DOHH2 (cell line): ENCODE results near the gene TANC2.

Source experiments
- CTCF ChIP-seq: fragments of 200-600 bp; sonication (generic); IDR thresholded peaks from one replicate; pipeline ENCODE4 v1.5.1; 2014; ENCODE audit warnings: antibody characterized with exemption, mild to moderate bottlenecking, low read depth, low read length; ENCODE audit not compliant: poor library complexity, severe bottlenecking
- EZH2phosphoT487 ChIP-seq: fragments of 200-600 bp; sonication (generic); IDR thresholded peaks from 2 replicates; pipeline ENCODE4 v1.6.1; 2017; ENCODE audit warnings: borderline replicate concordance, mild to moderate bottlenecking, antibody characterized with exemption, low read length, moderate library complexity, mixed read lengths

- TF ChIP-seq CTCF (no peak), EZH2phosphoT487 (no peak)
These were observed 30.9 kb upstream of the TANC2 start for GRCh38 chr17:62935098-62935497.
